GM23338 (cell line): ENCODE data around the gene RGP1. TPM values are rescaled to one million over a fixed set of nuclear protein-coding genes. Genes with fewer than 3 reads are reported as not detected.

Experiments used
- ATAC-seq: fragments of 200-7000 bp; cut with Tn5 transposase; 3 replicates; pipeline ENCODE4 v1.9.1; 2020
- DNase-seq: peaks from one replicate; pipeline ENCODE4 v3.0.0-alpha.2; 2015; ENCODE audit warnings: low spot score
- H2AFZ ChIP-seq: fragments of 200-600 bp; sonication (generic); 2 replicates; pipeline ENCODE4 v1.8.0; 2016; ENCODE audit warnings: antibody characterized with exemption, mild to moderate bottlenecking, moderate library complexity
- H3F3A ChIP-seq: fragments of 200-600 bp; sonication (generic); replicated peaks from 2 replicates; pipeline ENCODE4 v1.8.0; 2017; ENCODE audit warnings: antibody characterized with exemption, mixed run types, low read depth
- H3K27ac ChIP-seq: fragments of 200-600 bp; sonication (generic); 2 replicates; pipeline ENCODE4 v1.6.1; 2016; ENCODE audit warnings: low read depth
- H3K27me3 ChIP-seq: fragments of 200-600 bp; sonication (generic); 2 replicates; pipeline ENCODE4 v1.8.0; 2016; ENCODE audit warnings: mild to moderate bottlenecking, mixed run types, moderate library complexity; ENCODE audit not compliant: insufficient read depth
- H3K36me3 ChIP-seq: fragments of 200-600 bp; sonication (generic); 2 replicates; pipeline ENCODE4 v1.8.0; 2016; ENCODE audit warnings: mild to moderate bottlenecking; ENCODE audit not compliant: insufficient read depth
- H3K4me1 ChIP-seq: fragments of 200-600 bp; sonication (generic); 2 replicates; pipeline ENCODE4 v1.8.0; 2016; ENCODE audit warnings: mild to moderate bottlenecking, moderate library complexity; ENCODE audit not compliant: insufficient read depth
- H3K4me2 ChIP-seq: fragments of 200-600 bp; sonication (generic); 2 replicates; pipeline ENCODE4 v1.7.1; 2017; ENCODE audit warnings: mixed run types
- H3K4me3 ChIP-seq: fragments of 200-600 bp; sonication (generic); 2 replicates; pipeline ENCODE4 v1.6.1; 2016; ENCODE audit warnings: mixed run types
- H3K79me2 ChIP-seq: fragments of 200-600 bp; sonication (generic); replicated peaks from 2 replicates; pipeline ENCODE4 v1.8.0; 2017; ENCODE audit warnings: mild to moderate bottlenecking; ENCODE audit not compliant: insufficient read depth
- H3K9me2 ChIP-seq: fragments of 200-600 bp; sonication (generic); 2 replicates; pipeline ENCODE4 v1.8.0; 2017; ENCODE audit not compliant: insufficient read depth
- H4K20me1 ChIP-seq: fragments of 200-600 bp; sonication (generic); replicated peaks from 2 replicates; pipeline ENCODE4 v1.8.0; 2017; ENCODE audit warnings: mild to moderate bottlenecking; ENCODE audit not compliant: insufficient read depth
- H3K27ac Mint-ChIP-seq: 2 replicates; pipeline ENCODE4 v1.8.0; 2020; ENCODE audit warnings: inconsistent platforms, mild to moderate bottlenecking, moderate library complexity, mixed read lengths
- H3K27me3 Mint-ChIP-seq: 3 replicates; pipeline ENCODE4 v1.8.0; 2022; ENCODE audit warnings: low read depth, mild to moderate bottlenecking, moderate library complexity, mixed read lengths, inconsistent platforms; ENCODE audit not compliant: insufficient read depth, poor library complexity
- H3K36me3 Mint-ChIP-seq: 3 replicates; pipeline ENCODE4 v1.8.0; 2021; ENCODE audit warnings: low read depth, mild to moderate bottlenecking, inconsistent platforms, moderate library complexity, mixed read lengths
- H3K4me1 Mint-ChIP-seq: 3 replicates; pipeline ENCODE4 v1.8.0; 2020; ENCODE audit warnings: mild to moderate bottlenecking, inconsistent platforms, mixed read lengths
- H3K4me3 Mint-ChIP-seq: 3 replicates; pipeline ENCODE4 v1.8.0; 2021; ENCODE audit warnings: moderate library complexity, mild to moderate bottlenecking, inconsistent platforms, mixed read lengths
- H3K9me3 Mint-ChIP-seq: 3 replicates; pipeline ENCODE4 v1.8.0; 2020; ENCODE audit warnings: moderate library complexity, mild to moderate bottlenecking, inconsistent platforms, mixed read lengths
- CREB1 ChIP-seq: fragments of 250-450 bp; sonication (Bioruptor Pico); IDR thresholded peaks from 2 replicates; pipeline ENCODE4 v1.5.0; 2020; ENCODE audit warnings: low read depth, mild to moderate bottlenecking, moderate library complexity
- CTCF ChIP-seq, 2 experiments: fragments of 200-600 bp in 1 of 2; sonication (generic) in 1 of 2; conservative IDR thresholded peaks; 2 replicates each; pipeline versions ENCODE4 v1.5.1 to v1.6.1; 2016 to 2017; ENCODE audit warnings: antibody characterized with exemption in 2 of 2, low read depth in 2 of 2, mild to moderate bottlenecking in 2 of 2, moderate library complexity in 1 of 2
- EZH2 ChIP-seq: fragments of 200-600 bp; sonication (generic); IDR thresholded peaks from one replicate; pipeline ENCODE4 v1.8.0; 2017; ENCODE audit warnings: antibody characterized with exemption, mild to moderate bottlenecking, low read depth; ENCODE audit not compliant: unreplicated experiment
- EZH2phosphoT487 ChIP-seq: fragments of 200-600 bp; sonication (generic); IDR thresholded peaks from one replicate; pipeline ENCODE4 v1.8.1; 2018; ENCODE audit warnings: antibody characterized with exemption; ENCODE audit not compliant: unreplicated experiment
- JUNB ChIP-seq: IDR thresholded peaks from one replicate; pipeline ENCODE4 v1.6.1; 2016; ENCODE audit warnings: antibody characterized with exemption; ENCODE audit not compliant: unreplicated experiment
- NANOG ChIP-seq: IDR thresholded peaks from 2 replicates; pipeline ENCODE4 v1.6.1; 2016; ENCODE audit warnings: antibody characterized with exemption, borderline replicate concordance
- POLR2AphosphoS5 ChIP-seq: IDR thresholded peaks from 2 replicates; pipeline ENCODE4 v1.6.1; 2016; ENCODE audit warnings: antibody characterized with exemption, low read depth
- REST ChIP-seq: IDR thresholded peaks from one replicate; pipeline ENCODE4 v1.6.1; 2018; ENCODE audit warnings: antibody characterized with exemption; ENCODE audit not compliant: unreplicated experiment
- STAT1 ChIP-seq: IDR thresholded peaks from one replicate; pipeline ENCODE4 v1.6.1; 2016; ENCODE audit warnings: antibody characterized with exemption; ENCODE audit not compliant: unreplicated experiment
- ZNF114 ChIP-seq: fragments of 250-450 bp; sonication (Bioruptor Pico); IDR thresholded peaks from 2 replicates; pipeline ENCODE4 v1.5.0; 2020; ENCODE audit warnings: mild to moderate bottlenecking, moderate library complexity
- ZNF331 ChIP-seq: fragments of 250-450 bp; sonication (Bioruptor Pico); IDR thresholded peaks from 2 replicates; pipeline ENCODE4 v1.5.0; 2020; ENCODE audit warnings: low read depth, mild to moderate bottlenecking, moderate library complexity
- ZNF462 ChIP-seq: fragments of 250-450 bp; sonication (Bioruptor Pico); IDR thresholded peaks from 2 replicates; pipeline ENCODE4 v1.5.0; 2020; ENCODE audit warnings: mild to moderate bottlenecking, moderate library complexity
- polyA plus RNA-seq: library from polyadenylated mRNA; unstranded; fragments of >200 nt; fragmentation: Nextera tagmentation; extraction: Ambion mirVana; gene quantifications from 2 replicates; pipeline ENCODE4 v1.2.1, GENCODE V29; 2016
- total RNA-seq: library from RNA; depleted of rRNA; stranded (reverse); fragments of >200 nt; shearing (Covaris generic); gene quantifications from 2 replicates; pipeline ENCODE4 v1.2.3, GENCODE V29; 2014
- TF ChIP-seq, protein P1 (sequence below): IDR thresholded peaks from 2 replicates; pipeline ENCODE4 v1.6.1; 2016; ENCODE audit warnings: antibody characterized with exemption

The RGP1 gene
- total and polyA plus RNA-seq, 2 experiments from 2014 or later, result 2.8 to 16.0 TPM

DNA sequence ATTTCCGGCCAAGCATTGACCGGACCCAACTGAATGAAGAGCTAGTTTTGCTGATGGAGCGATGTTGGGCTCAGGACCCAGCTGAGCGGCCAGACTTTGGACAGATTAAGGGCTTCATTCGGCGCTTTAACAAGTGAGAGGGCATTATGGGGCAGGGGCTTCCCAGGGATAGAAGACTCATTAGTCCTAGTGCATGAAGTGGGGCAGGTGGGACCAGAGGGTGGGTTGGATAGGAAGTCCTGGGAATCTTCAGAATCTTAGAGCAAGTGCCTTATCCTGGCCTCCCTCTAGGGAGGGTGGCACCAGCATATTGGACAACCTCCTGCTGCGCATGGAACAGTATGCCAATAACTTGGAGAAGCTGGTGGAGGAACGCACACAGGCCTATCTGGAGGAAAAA is 57.0 kb downstream of the RGP1 start:
- H3K79me2 ChIP-seq, result no peaks in the 10 kb centered on the region
- H3F3A ChIP-seq, result no peaks in the 10 kb centered on the region
- no peak overlapping the region for H3K4me2 ChIP-seq
- H3K4me3 ChIP-seq, result no peak overlapping the region
- Mint-ChIP-seq H3K9me3 (no peaks in the 10 kb centered on the region), H3K27ac (no peak overlapping the region), H3K4me3 (no peak overlapping the region), H3K4me1 (no peaks in the 10 kb centered on the region), H3K27me3 (peaks cover 3% of the 10 kb centered on the region), H3K36me3 (peaks cover 6% of the 10 kb centered on the region; the same call in 2 of the 3 replicates)
- no peaks in the 10 kb centered on the region for H4K20me1 ChIP-seq
- no peak for DNase-seq
- TF ChIP-seq EZH2 (no peak), ZNF114 (CRISPR knock-in tag) (no peak), STAT1 (no peak), EZH2phosphoT487 (no peak), REST (no peak), ZNF331 (CRISPR knock-in tag) (no peak), POLR2AphosphoS5 (no peak), NANOG (no peak), ZNF462 (no peak), CTCF (conservative IDR thresholded peaks at IDR 0.05; ENCODE audit: low read depth in 2 of 2) (no peak), CREB1 (CRISPR knock-in tag) (no peak), JUNB (no peak)
- TF ChIP-seq, protein P1, sequence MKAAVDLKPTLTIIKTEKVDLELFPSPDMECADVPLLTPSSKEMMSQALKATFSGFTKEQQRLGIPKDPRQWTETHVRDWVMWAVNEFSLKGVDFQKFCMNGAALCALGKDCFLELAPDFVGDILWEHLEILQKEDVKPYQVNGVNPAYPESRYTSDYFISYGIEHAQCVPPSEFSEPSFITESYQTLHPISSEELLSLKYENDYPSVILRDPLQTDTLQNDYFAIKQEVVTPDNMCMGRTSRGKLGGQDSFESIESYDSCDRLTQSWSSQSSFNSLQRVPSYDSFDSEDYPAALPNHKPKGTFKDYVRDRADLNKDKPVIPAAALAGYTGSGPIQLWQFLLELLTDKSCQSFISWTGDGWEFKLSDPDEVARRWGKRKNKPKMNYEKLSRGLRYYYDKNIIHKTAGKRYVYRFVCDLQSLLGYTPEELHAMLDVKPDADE, result no peak
- no peak for ATAC-seq
- no peak overlapping the region for H3K27ac ChIP-seq
- no peaks in the 10 kb centered on the region for H3K4me1 ChIP-seq
- H2AFZ ChIP-seq, result no peak overlapping the region
- H3K27me3 ChIP-seq, result no peaks in the 10 kb centered on the region
- no peaks in the 10 kb centered on the region for H3K9me2 ChIP-seq
- H3K36me3 ChIP-seq, result 0 out of 2 replicates have a peak, but pooled peaks cover 7% of the 10 kb centered on the region
